ENCODE data around the gene MYLK4.

MYLK4 gene

GRCh38 chr6:2624177-2624576, 126.5 kb downstream of the MYLK4 start:
- no peak for DNase-seq

- DNase-seq: no peak
These were observed 127.4 kb downstream of the MYLK4 start for GRCh38 chr6:2623295-2623694.

GRCh38 chr6:2622671-2623070, 128.1 kb downstream of the MYLK4 start:
- DNase-seq: no peak

GRCh38 chr6:2619651-2620050, 131.1 kb downstream of the MYLK4 start:
- DNase-seq: no peak

GRCh38 chr6:2617729-2618128, 133.0 kb downstream of the MYLK4 start:
- no peak for DNase-seq

- DNase-seq: no peak
These were observed 133.9 kb downstream of the MYLK4 start for GRCh38 chr6:2616811-2617210.

- no peak for DNase-seq
These were observed 135.5 kb downstream of the MYLK4 start for GRCh38 chr6:2615251-2615650.

GRCh38 chr6:2614846-2615245, 135.9 kb downstream of the MYLK4 start:
- no peak for DNase-seq

GRCh38 chr6:2614155-2614554, 136.6 kb downstream of the MYLK4 start:
- DNase-seq: no peak
